ENCODE measurements around the gene LRATD1. TPM values are rescaled to one million over a fixed set of nuclear protein-coding genes. Genes with fewer than 3 reads are reported as not detected.
A peak's percentile ranks its signal among the peaks of the same experiment; 100 is the strongest.

The LRATD1 gene
- total and polyA plus RNA-seq, 4 donors, result 3.7 to 23.0 (median 9.0) TPM

DNA sequence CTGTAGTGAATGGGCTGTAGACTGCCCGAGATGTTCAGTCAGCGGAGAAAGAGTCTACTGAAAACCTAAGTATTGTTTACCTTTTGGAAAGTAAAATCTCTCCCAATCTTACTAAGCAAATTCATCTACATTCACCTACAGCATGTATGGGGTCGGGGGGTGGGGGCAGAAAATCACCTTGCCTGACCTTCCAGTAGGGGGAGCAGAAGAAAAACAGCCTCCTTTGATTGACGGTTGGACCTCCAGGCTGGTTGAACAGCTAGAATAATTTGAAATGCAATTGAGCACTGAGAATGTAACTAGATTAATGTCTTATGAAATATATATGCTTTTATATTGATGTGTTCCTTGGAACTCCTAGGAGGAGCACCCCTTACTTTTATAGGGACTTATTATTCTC, 10.0 kb downstream of the LRATD1 start:
- Histone ChIP-seq H3K27me3 (ENCODE audit: control insufficient read depth in 3 of 3, insufficient read depth in 3 of 3, low read length in 2 of 3) (peaks cover 0 to 7% (median 3%) of the 10 kb centered on the region in 3 donors), H3K36me3 (ENCODE audit: control insufficient read depth in 4 of 4, insufficient read depth in 4 of 4, low read length in 4 of 4) (no peaks in the 10 kb centered on the region), H3K4me3 (no peak overlapping the region), H3K4me1 (ENCODE audit: control insufficient read depth in 5 of 5, insufficient read depth in 5 of 5, low read length in 5 of 5) (peaks cover 0 to 6% (median 0%) of the 10 kb centered on the region in 5 donors), H3K9me3 (ENCODE audit: control insufficient read depth in 4 of 4, insufficient read depth in 3 of 4, low read length in 3 of 4) (no peaks in the 10 kb centered on the region), H3K9ac (ENCODE audit: insufficient read depth in 1 of 2, low read length in 2 of 2) (no peak overlapping the region), H3K27ac (ENCODE audit: low read depth in 1 of 2, low read length in 1 of 2) (no peak overlapping the region)
- 75 to 83% methylated on average over 4 of the region's 4 CpGs for WGBS, 2 donors
- ATAC-seq (ENCODE audit: insufficient read depth, low FRiP score), result no peak
- DNase-seq, result no peak
- TF ChIP-seq, protein P1, sequence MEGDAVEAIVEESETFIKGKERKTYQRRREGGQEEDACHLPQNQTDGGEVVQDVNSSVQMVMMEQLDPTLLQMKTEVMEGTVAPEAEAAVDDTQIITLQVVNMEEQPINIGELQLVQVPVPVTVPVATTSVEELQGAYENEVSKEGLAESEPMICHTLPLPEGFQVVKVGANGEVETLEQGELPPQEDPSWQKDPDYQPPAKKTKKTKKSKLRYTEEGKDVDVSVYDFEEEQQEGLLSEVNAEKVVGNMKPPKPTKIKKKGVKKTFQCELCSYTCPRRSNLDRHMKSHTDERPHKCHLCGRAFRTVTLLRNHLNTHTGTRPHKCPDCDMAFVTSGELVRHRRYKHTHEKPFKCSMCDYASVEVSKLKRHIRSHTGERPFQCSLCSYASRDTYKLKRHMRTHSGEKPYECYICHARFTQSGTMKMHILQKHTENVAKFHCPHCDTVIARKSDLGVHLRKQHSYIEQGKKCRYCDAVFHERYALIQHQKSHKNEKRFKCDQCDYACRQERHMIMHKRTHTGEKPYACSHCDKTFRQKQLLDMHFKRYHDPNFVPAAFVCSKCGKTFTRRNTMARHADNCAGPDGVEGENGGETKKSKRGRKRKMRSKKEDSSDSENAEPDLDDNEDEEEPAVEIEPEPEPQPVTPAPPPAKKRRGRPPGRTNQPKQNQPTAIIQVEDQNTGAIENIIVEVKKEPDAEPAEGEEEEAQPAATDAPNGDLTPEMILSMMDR (IDR thresholded peaks at IDR 0.05; ENCODE audit: control extremely low read depth, extremely low read depth), result no peak

DNA sequence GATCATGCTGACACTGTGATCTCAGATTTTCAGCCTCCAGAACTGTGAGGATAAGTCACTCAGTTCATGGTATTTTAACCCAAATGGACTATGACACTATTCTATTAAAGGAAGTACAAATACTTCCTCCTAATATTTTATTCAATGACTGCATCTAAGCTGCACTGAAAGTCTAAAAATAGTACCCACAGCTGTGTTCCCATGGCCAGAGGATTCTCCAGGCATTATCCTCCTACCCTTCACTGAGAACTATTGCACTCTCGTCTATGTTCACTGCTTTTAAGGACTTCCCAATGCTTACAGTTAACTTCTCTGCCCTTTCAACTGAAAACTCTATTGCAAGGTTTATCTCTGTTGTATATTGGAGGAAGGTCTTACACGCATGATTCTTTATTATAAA, 15.2 kb downstream of the LRATD1 start:
- Histone ChIP-seq H3K27me3 (ENCODE audit: control insufficient read depth in 3 of 3, insufficient read depth in 3 of 3, low read length in 2 of 3) (no peaks in the 10 kb centered on the region), H3K9ac (ENCODE audit: insufficient read depth in 1 of 2, low read length in 2 of 2) (no peak overlapping the region), H3K4me1 (ENCODE audit: control insufficient read depth in 5 of 5, insufficient read depth in 5 of 5, low read length in 5 of 5) (no peaks in the 10 kb centered on the region), H3K9me3 (ENCODE audit: control insufficient read depth in 4 of 4, insufficient read depth in 3 of 4, low read length in 3 of 4) (no peaks in the 10 kb centered on the region), H3K27ac (ENCODE audit: low read depth in 1 of 2, low read length in 1 of 2) (no peak overlapping the region), H3K4me3 (no peak overlapping the region), H3K36me3 (ENCODE audit: control insufficient read depth in 4 of 4, insufficient read depth in 4 of 4, low read length in 4 of 4) (peaks cover 0 to 1% (median 0%) of the 10 kb centered on the region in 4 donors)
- ATAC-seq (ENCODE audit: insufficient read depth, low FRiP score) (no peak), DNase-seq (peak in 1 of 3 donors; percentile 28)
- 55 to 82% methylated on average over 2 of the region's 2 CpGs for WGBS, 2 donors
- TF ChIP-seq, protein P1 (IDR thresholded peaks at IDR 0.05; ENCODE audit: control extremely low read depth, extremely low read depth), result no peak

DNA sequence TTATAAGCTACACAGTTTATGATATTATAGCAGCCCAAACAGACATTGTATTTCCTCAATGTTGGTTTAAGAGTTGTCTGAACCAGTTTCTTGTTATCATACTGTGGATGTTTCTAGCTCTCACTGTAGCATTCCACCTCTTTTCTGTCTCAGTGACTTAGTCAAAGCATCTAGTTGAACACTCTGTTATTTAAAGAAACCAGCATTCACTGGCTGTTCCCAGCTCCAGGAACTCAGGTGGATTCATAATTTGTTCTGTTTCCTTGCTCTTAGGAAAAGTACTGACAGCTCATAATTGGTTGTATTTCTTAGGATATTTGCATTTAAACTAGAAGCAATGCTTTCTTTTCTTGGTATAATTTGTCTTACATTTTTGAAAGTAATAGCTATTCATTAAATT, 17.5 kb downstream of the LRATD1 start:
- no peaks in the 10 kb centered on the region for H3K27me3 ChIP-seq (ENCODE audit: control insufficient read depth in 3 of 3, insufficient read depth in 3 of 3, low read length in 2 of 3)
- ATAC-seq (ENCODE audit: insufficient read depth, low FRiP score) (no peak), DNase-seq (no peak)
- H3K9me3 ChIP-seq (ENCODE audit: control insufficient read depth in 4 of 4, insufficient read depth in 3 of 4, low read length in 3 of 4), result no peaks in the 10 kb centered on the region
- TF ChIP-seq, protein P1 (IDR thresholded peaks at IDR 0.05; ENCODE audit: control extremely low read depth, extremely low read depth), result no peak
- H3K4me3 ChIP-seq, result no peak overlapping the region
- H3K36me3 ChIP-seq (ENCODE audit: control insufficient read depth in 4 of 4, insufficient read depth in 4 of 4, low read length in 4 of 4), result peaks cover 0 to 1% (median 0%) of the 10 kb centered on the region in 4 donors
- no peaks in the 10 kb centered on the region for H3K4me1 ChIP-seq (ENCODE audit: control insufficient read depth in 5 of 5, insufficient read depth in 5 of 5, low read length in 5 of 5)
- no peak overlapping the region for H3K9ac ChIP-seq (ENCODE audit: insufficient read depth in 1 of 2, low read length in 2 of 2)
- H3K27ac ChIP-seq (ENCODE audit: low read depth in 1 of 2, low read length in 1 of 2), result no peak overlapping the region

DNA sequence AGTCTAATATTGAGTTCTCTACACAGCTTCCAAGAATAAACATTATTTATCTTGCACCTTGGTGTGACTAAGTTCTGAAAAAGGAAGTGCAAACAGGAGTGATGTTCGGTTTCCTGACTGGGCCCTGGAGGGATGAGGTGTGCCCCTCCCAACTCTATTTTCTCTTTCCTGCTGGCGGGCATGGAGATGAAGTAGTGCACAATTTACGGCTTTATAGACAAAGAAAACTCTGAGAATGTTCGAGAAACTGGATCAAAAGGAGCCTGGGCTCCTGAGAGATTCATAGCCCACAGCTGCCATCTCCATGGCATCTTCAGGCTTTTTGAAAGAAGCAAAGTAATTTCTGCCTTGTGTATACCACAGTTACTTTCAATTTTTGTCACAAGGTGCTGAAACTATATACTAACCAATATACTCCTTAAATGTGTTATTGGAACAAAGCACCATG, 22.3 kb downstream of the LRATD1 start:
- H3K4me1 ChIP-seq (ENCODE audit: control insufficient read depth in 5 of 5, insufficient read depth in 5 of 5, low read length in 5 of 5), result no peaks in the 10 kb centered on the region

More for the DNA sequence above, 22.3 kb downstream of the LRATD1 start:
- H3K9ac ChIP-seq (ENCODE audit: insufficient read depth in 1 of 2, low read length in 2 of 2), result no peak overlapping the region
- no peak overlapping the region for H3K27ac ChIP-seq (ENCODE audit: low read depth in 1 of 2, low read length in 1 of 2)
- TF ChIP-seq, protein P1 (IDR thresholded peaks at IDR 0.05; ENCODE audit: control extremely low read depth, extremely low read depth), result no peak
- ATAC-seq (ENCODE audit: insufficient read depth, low FRiP score), result no peak
- no peak overlapping the region for H3K4me3 ChIP-seq
- no peaks in the 10 kb centered on the region for H3K36me3 ChIP-seq (ENCODE audit: control insufficient read depth in 4 of 4, insufficient read depth in 4 of 4, low read length in 4 of 4)
- no peak for DNase-seq
- H3K27me3 ChIP-seq (ENCODE audit: control insufficient read depth in 3 of 3, insufficient read depth in 3 of 3, low read length in 2 of 3), result no peaks in the 10 kb centered on the region
- WGBS, 2 donors, result 29 to 46% methylated on average over 4 of the region's 4 CpGs
- H3K9me3 ChIP-seq (ENCODE audit: control insufficient read depth in 4 of 4, insufficient read depth in 3 of 4, low read length in 3 of 4), result no peaks in the 10 kb centered on the region

Measured in lung (tissue), 12 donors.